Measurements from ENCODE around the gene ATXN7L1. TPM values are rescaled to one million over a fixed set of nuclear protein-coding genes. Genes with fewer than 3 reads are reported as not detected.

Gene ATXN7L1
- total RNA-seq, 4 donors from 2014 or later: 5.9 to 21.2 (median 7.7) TPM

DNA sequence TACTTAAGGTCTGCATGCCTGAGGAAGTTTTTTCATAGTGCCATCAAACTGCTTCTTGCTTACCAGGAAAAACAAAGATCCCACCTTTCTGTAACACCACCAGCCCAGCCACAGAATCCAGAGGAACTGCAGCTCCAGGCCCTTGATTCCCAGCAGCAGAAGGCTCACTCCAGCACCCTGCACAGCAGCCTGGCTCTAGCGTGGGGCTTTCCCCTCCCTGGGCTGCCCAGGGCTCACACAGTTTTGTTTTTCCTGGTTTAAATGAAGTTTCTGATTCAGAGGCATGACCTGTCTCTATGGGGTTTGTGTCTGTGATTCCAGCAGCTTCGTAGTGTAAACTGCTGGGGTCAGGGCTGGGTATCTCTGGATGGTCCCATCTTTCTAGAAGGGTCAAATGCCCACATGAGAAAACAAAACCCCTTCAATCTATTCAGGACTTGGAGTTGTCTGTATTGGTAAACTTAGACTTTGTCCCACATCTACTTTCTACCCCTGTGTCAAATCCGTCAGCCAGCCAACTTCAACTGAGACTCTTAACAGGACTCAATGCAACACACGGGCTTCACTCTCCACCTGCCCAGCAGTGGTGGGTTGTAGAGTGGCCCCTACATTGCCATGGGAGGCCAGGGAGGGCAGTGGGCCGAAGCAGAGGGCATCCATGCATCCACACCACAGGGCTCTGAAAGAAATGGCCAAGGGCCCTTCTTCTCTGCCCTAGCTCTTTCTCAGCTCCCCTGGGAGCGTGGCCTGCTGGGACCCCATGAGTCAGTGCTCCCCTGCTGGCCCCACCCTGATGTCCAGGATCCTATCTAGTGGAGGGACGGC, 73.6 kb downstream of the ATXN7L1 start:
- ATAC-seq: no peak

DNA sequence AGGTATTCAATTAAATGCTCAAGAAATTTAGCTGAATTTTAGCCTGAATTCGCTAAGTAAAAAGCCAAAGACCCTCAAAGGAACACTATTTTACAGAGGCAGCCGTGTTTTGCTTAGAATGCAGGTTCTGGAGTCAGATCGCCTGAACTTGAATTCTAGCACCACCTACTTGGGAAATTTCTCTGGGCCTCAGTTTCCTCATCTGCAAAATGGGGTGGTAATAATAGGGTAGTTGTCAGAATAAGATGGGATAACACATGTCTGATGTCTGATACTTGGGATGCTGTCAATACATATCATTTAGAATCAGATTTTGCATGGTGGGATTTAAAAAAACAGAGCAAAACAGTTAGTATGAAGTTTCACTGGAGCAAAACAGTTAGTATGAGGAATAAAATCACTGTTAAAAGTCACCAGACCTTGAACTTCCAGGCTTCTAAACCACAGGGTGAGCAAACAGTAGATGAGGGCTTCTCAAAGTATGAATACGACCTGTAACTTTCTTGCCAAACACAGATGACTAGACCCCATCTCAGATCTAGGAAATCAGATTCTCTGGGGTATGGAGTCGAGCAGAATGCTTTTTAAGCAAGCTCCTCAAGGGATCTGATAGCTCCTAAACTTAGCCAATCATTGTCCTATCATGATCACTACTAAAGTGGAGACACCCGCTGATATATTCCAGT, 75.4 kb downstream of the ATXN7L1 start:
- H3K36me3 ChIP-seq: no peaks in the 10 kb centered on the region
- ATAC-seq: no peak
- no peaks in the 10 kb centered on the region for H3K27me3 ChIP-seq
- TF ChIP-seq POLR2A (IDR thresholded peaks at IDR 0.05): no peak
- no peak for TF ChIP-seq EP300 (IDR thresholded peaks at IDR 0.05)
- peaks cover 0 to 69% (median 0%) of the 10 kb centered on the region in 3 donors for H3K4me1 ChIP-seq
- H3K4me3 ChIP-seq: no peak overlapping the region
- WGBS, 2 donors (ENCODE audit: low coverage in 1 of 2): 81 to 100% methylated on average over 5 of the region's 6 CpGs
- no peak overlapping the region for H3K27ac ChIP-seq
- H3K9me3 ChIP-seq: no peaks in the 10 kb centered on the region

More for the DNA sequence above, 73.6 kb downstream of the ATXN7L1 start:
- Histone ChIP-seq H3K9me3 (no peaks in the 10 kb centered on the region), H3K27ac (no peak overlapping the region), H3K36me3 (no peaks in the 10 kb centered on the region), H3K27me3 (no peaks in the 10 kb centered on the region), H3K4me1 (peaks cover 0 to 63% (median 0%) of the 10 kb centered on the region in 3 donors), H3K4me3 (no peak overlapping the region)
- WGBS, 2 donors (ENCODE audit: low coverage in 1 of 2): 77 to 100% methylated on average over 1 to 4 of the region's 7 CpGs
- TF ChIP-seq POLR2AphosphoS5 (IDR thresholded peaks at IDR 0.05) (no peak), EP300 (IDR thresholded peaks at IDR 0.05) (no peak), POLR2A (IDR thresholded peaks at IDR 0.05) (no peak)
- TF ChIP-seq, protein P1, sequence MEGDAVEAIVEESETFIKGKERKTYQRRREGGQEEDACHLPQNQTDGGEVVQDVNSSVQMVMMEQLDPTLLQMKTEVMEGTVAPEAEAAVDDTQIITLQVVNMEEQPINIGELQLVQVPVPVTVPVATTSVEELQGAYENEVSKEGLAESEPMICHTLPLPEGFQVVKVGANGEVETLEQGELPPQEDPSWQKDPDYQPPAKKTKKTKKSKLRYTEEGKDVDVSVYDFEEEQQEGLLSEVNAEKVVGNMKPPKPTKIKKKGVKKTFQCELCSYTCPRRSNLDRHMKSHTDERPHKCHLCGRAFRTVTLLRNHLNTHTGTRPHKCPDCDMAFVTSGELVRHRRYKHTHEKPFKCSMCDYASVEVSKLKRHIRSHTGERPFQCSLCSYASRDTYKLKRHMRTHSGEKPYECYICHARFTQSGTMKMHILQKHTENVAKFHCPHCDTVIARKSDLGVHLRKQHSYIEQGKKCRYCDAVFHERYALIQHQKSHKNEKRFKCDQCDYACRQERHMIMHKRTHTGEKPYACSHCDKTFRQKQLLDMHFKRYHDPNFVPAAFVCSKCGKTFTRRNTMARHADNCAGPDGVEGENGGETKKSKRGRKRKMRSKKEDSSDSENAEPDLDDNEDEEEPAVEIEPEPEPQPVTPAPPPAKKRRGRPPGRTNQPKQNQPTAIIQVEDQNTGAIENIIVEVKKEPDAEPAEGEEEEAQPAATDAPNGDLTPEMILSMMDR (IDR thresholded peaks at IDR 0.05): no peak

- no peaks in the 10 kb centered on the region for H3K36me3 ChIP-seq
- TF ChIP-seq POLR2A (IDR thresholded peaks at IDR 0.05): no peak
- TF ChIP-seq EP300 (IDR thresholded peaks at IDR 0.05): no peak
- TF ChIP-seq POLR2AphosphoS5 (IDR thresholded peaks at IDR 0.05): no peak
- TF ChIP-seq, protein P1 (IDR thresholded peaks at IDR 0.05): no peak
- no peak overlapping the region for H3K4me3 ChIP-seq
- no peak overlapping the region for H3K27ac ChIP-seq
- H3K4me1 ChIP-seq: peaks cover 0 to 69% (median 0%) of the 10 kb centered on the region in 3 donors
- 58 to 75% methylated on average over 2 to 3 of the region's 3 CpGs for WGBS, 2 donors (ENCODE audit: low coverage in 1 of 2)
- H3K9me3 ChIP-seq: no peaks in the 10 kb centered on the region
- ATAC-seq: no peak
- H3K27me3 ChIP-seq: no peaks in the 10 kb centered on the region
Observed at GRCh38 chr7:105800442-105800841, 76.0 kb downstream of the ATXN7L1 start.

DNA sequence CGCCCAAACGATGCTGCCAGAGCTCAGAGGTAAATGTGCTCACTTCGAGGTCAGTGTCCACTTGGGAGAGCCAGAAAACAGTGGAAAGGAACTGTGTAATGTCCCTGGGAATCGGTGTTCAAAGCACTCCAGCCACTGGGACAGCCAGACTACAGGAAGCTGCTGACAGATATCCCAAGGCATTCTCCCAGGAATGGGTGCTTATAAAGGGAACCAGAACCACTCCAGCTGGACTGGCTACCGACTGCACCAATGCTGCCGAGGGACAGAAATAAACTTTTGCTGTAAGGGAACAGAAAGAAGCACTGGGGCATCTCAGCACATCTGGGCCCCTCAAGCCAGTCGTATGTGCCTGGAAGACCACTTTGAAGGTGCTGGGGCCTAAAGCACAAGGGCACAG, 76.7 kb downstream of the ATXN7L1 start:
- H3K36me3 ChIP-seq: no peaks in the 10 kb centered on the region
- H3K4me1 ChIP-seq: peaks cover 3 to 69% (median 3%) of the 10 kb centered on the region in 3 donors
- no peaks in the 10 kb centered on the region for H3K27me3 ChIP-seq
- H3K4me3 ChIP-seq: no peak overlapping the region
- peak overlapping the region in 2 of 4 donors; percentile 42 to 48 for H3K27ac ChIP-seq
- no peak for ATAC-seq
- 62 to 78% methylated on average over 3 to 5 of the region's 7 CpGs for WGBS, 2 donors (ENCODE audit: low coverage in 1 of 2)
- no peaks in the 10 kb centered on the region for H3K9me3 ChIP-seq
- no peak for TF ChIP-seq POLR2AphosphoS5 (IDR thresholded peaks at IDR 0.05)
- TF ChIP-seq, protein P1 (IDR thresholded peaks at IDR 0.05): no peak

- Histone ChIP-seq H3K27ac (no peak overlapping the region), H3K27me3 (no peaks in the 10 kb centered on the region), H3K36me3 (no peaks in the 10 kb centered on the region), H3K4me3 (no peak overlapping the region), H3K9me3 (no peaks in the 10 kb centered on the region), H3K4me1 (peaks cover 3 to 70% (median 5%) of the 10 kb centered on the region in 3 donors)
- TF ChIP-seq POLR2A (IDR thresholded peaks at IDR 0.05) (no peak), EP300 (IDR thresholded peaks at IDR 0.05) (no peak)
- WGBS, 2 donors (ENCODE audit: low coverage in 1 of 2): 86 to 96% methylated on average over 3 of the region's 4 CpGs
- no peak for ATAC-seq
Observed at GRCh38 chr7:105799006-105799405, 77.4 kb downstream of the ATXN7L1 start.

Data from gastroesophageal sphincter (tissue), 4 donors.